GM18907 (cell line): ENCODE data around the gene CLCN5.

Experiments
- ATAC-seq: cut with Tn5 transposase; IDR thresholded peaks from one replicate; pipeline ENCODE4 v1.9.1; 2021; ENCODE audit warnings: mild to moderate bottlenecking, moderate library complexity; ENCODE audit not compliant: unreplicated experiment

Gene CLCN5

GRCh38 chrX:49932791-49933190 lies 10.4 kb downstream of the CLCN5 start:
- no peak for ATAC-seq

DNA sequence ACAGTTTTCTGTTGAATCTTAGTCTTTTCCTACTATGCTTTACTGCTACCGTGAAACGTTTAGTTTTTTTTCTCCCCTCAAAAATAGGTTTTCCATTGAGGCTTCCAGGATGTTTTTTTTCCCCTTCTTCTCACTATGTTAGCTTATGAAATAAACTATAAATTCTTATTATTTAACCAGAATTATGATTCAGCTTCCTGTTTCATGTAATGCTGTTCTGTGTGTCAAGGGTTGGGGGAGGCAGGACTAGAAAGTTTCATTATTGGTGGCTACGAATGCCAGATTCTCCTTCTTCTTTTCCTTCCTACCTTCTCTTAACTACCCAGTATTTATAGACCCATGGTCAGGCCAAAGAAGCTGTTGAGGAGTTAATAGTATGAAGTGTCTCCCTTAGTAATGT lies 11.8 kb downstream of the CLCN5 start:
- no peak for ATAC-seq

- ATAC-seq: no peak
Observed at GRCh38 chrX:49934729-49935128, 12.3 kb downstream of the CLCN5 start.

DNA sequence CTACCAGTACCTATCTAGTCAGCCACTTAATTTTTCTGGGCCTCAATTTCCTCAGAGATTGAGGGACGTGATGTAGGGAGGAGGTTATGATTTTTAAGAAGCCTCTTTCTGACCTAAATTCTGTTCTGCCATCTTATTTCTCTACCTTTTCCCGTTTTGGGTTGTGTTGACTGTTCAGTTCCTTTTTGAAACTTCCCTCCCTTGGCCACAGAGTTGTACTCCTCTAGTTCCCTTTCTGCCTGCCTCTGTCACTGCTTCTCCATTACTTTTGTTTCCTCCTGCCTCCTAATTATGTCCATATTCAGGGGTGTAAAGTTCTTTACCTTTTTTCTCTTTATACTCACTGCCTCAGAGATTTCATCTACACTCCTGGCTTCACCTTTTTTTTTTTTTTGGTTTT lies 25.4 kb downstream of the CLCN5 start:
- ATAC-seq: no peak

GRCh38 chrX:49949961-49950360 lies 27.6 kb downstream of the CLCN5 start:
- no peak for ATAC-seq

GRCh38 chrX:49951524-49952193 lies 29.3 kb downstream of the CLCN5 start:
- no peak for ATAC-seq

DNA sequence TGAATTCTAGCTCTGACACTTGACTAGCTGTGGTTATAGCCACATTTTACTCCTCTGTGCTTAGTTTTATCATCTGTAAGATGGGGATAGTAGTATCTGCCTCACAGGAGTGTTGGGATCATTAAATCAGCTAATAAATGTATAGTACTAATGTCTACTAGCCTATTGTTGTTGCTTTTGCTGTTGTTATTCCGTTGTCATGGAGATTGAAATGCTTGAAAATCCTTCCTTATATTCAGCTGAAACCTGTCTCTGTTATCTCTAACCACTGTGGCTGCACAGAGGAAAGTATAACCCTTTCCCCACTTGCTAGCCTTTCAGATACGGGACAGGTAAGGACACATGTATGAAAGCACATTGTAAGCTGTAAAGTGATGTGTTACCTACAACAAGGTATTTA lies 33.9 kb downstream of the CLCN5 start:
- ATAC-seq: no peak

DNA sequence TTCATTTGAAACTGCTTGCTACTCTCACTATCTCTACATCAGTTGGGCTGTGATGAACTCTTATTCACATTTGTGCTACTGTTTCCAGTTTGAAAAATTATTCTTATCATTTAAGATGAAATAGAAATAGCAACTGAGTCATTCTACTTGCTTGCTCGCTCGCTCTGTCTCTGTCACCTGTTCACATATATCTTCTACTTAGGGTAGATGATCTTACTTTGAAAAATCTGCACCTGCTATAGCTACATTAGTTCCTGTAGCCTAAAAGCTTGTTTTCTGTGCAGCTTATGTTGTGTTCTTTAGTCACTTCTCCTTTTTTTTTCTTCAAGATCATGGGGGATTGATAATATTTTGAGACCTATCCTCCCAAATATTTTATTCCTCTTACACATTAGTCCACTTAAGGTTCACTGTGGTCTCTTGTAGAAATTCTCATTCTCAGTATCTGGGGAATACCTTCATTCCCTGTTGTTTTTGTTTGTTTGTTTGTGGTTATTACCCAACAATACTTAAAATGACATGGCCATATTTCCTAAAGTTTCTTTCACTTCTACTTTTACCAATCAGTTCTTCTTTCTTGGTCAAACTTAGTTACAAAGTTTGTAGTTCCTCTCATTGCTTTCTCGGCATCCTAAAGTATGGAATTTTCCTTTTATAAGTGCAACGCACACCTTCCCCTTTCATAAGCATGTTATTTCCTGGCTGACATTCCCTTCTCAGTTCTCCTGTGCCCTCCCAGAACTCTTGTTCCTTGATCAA lies 36.5 kb downstream of the CLCN5 start:
- ATAC-seq: no peak

- ATAC-seq: no peak
Observed at GRCh38 chrX:49959602-49960001, 37.2 kb downstream of the CLCN5 start.

DNA sequence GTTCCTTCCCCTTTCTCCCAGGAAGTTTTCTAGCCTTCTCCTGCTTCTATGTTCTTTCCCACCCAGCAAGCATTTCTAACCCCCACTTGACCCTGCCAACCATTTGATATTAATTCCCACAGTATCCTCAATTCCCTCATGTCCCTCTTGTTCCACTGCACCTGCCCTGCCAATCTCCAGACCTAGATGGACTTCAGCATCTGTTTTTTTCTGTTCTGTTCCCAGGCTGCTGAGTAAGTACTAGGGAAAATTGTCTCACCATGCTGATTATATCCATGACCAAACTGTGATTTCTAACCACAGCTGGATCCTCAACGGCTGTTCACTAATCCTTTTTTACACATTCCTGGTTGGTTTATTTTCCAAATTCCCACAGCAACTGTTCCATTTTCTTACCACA lies 37.7 kb downstream of the CLCN5 start:
- no peak for ATAC-seq

DNA sequence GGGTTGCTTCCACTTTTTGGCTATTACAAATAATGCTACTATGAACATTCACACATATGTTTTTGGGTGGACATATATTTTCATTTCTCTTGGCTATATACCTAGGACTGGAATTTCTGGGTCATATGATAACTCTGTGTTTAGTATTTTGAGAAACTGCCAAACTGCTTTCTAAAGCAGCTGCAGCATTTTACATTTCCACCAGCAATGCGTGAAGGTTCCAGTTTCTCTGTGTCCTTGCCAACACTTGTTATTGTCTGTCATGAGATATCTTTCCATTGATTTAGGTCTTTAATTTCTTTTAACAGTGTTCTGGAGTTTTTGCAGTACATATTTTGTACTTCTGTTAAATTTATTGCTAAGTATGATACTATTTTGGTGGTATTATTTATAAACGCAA lies 48.3 kb downstream of the CLCN5 start:
- no peak for ATAC-seq

GRCh38 chrX:49972328-49972860 lies 50.0 kb downstream of the CLCN5 start:
- no peak for ATAC-seq

DNA sequence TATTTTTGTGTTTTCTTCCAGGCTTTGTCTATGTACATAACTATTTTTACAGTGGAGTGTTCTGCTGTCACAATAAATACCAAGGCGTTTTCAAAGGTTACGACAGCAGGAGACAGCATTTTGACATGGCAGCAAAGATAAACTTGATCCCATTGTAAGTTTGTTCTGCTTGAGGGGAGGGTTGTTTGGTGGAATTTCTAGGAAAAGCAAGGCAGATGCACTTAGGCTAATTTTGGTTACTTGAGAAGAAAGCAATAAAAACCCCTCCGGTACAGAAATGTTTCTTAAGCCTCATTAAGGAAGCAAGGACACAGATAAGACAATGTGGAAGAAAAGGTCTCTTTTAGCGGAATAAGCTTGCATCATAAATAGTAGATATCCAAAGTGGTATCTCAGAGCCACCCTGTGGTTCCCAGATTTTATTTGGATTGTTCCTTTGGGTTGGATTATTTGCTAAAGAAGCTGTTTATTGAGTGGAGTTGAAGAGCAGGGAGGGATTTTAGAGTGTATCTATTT lies 54.3 kb downstream of the CLCN5 start:
- ATAC-seq: no peak

DNA sequence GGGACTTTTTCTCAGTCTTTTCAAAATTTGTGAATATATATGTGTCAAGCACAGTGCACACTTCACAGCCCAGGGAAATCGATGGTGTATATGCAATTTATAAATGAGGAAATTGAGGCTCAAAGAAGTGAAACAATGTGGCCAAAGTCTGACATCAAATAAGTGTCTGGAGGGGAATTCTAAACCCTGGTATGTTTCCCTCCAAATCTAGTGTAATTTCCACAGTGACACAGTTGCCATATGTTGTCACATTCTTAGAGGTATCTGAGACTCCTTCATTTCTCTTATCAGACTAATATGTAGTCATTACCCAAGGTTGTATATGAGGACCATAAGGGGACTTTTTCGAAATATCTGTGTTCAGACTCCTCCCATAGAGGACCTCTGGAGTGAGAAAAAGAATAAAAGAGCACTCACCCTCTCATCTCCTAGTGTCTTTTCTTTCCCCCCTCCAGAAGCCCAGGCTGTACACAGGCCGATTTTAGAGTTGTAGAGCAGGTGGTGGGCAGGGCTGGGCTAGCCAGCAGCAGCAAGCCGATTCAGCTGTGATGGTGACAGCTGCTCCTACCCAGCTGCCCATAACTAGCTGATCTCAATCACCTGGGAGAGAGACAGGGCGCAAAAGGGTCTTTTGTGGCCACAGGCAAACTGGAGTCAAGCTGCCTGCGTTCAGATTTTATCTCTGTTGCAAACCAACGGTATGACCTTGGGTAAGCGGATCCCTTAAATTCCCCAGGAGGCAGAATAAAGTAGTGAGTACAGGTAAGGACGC lies 55.1 kb downstream of the CLCN5 start:
- no peak for ATAC-seq

DNA sequence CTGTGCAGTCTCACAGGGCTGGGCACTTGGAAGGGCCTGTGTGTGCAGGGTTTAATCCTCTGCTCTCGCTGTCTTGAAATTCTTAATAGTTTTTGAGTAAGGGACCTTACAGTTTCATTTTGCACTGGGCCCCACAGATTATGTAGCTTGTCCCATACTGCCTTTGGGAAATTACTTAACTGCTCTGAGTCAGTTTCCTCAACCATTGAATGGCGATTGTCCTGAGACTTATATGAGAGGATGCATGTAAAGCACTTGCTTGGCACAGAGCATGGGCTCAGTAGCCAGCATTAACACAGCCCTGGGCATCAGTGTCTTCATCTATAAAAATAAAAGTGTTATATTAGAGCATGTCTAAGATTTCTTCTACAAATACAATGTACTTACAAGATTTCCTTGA lies 55.8 kb downstream of the CLCN5 start:
- no peak for ATAC-seq

GRCh38 chrX:49986058-49986457 lies 63.7 kb downstream of the CLCN5 start:
- no peak for ATAC-seq

GRCh38 chrX:49987651-49988050 lies 65.3 kb downstream of the CLCN5 start:
- no peak for ATAC-seq

GRCh38 chrX:49988143-49988542 lies 65.7 kb downstream of the CLCN5 start:
- ATAC-seq: no peak

DNA sequence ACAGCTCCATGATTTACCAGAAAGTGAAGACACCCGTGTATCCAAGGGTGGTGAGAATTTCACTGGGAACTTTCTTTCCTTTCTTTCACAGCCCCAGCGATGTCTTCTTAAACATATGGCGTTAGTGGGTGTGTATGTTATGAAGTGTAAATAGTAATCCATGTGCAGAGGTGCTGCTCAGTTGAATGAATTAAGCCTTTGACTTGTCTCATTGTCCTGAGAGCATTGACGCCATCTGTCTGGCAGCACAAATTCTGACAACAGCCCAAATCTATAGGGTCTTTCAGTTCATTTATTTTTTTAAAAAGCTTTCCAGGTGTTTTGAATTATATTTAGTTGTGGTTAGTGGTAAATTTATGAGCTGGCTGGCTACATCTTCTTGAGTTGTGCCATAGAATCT lies 69.4 kb downstream of the CLCN5 start:
- ATAC-seq: no peak

- ATAC-seq: no peak
Observed at GRCh38 chrX:49992853-49993252, 70.5 kb downstream of the CLCN5 start.

GRCh38 chrX:49993661-49994060 lies 71.3 kb downstream of the CLCN5 start:
- no peak for ATAC-seq
